ENCODE measurements around the gene UNC13B. TPM values are rescaled to one million over a fixed set of nuclear protein-coding genes. Genes with fewer than 3 reads are reported as not detected.
"Not testable (repeated sequence)": the region's sequence is repeated elsewhere in the genome, so short reads cannot be mapped to it uniquely, and the experiment has no call there.

The UNC13B gene
- total and polyA plus RNA-seq, 2 of the 8 experiments (the other 6 are each of a cell fraction or from before 2014, with no cell fraction given): 23.1 to 51.7 TPM

- H3K79me1 ChIP-seq (ENCODE audit: low read depth, low read length); H4K91ac ChIP-seq (replicated peaks; ENCODE audit: insufficient read length, low read length); FAIRE-seq; H2BK5ac ChIP-seq (ENCODE audit: low read depth, low read length); H4K8ac ChIP-seq (ENCODE audit: extremely low read depth, insufficient read depth, low read length); H3K27ac ChIP-seq (ENCODE audit: low read depth, low read length); H4K20me1 ChIP-seq (replicated peaks in 1 of 2; ENCODE audit: control insufficient read depth in 1 of 2, insufficient read depth in 2 of 2, low read length in 2 of 2); H3K79me2 ChIP-seq (ENCODE audit: control insufficient read depth in 1 of 2, insufficient read depth in 2 of 2, low read length in 2 of 2); H3K9me3 ChIP-seq (ENCODE audit: insufficient read depth in 2 of 2, low read depth in 1 of 2, low read length in 1 of 2); H3K56ac ChIP-seq (replicated peaks; ENCODE audit: insufficient read length, low read depth, low read length); H3K4me3 ChIP-seq (ENCODE audit: extremely low read depth in 1 of 4, insufficient read depth in 2 of 4, low read depth in 3 of 4, low read length in 4 of 4); H2AK5ac ChIP-seq (ENCODE audit: low read depth, low read length); H3K14ac ChIP-seq (ENCODE audit: insufficient read length); H2BK120ac ChIP-seq (replicated peaks; ENCODE audit: low read depth, low read length); H3K23ac ChIP-seq (ENCODE audit: insufficient read length); CTCF ChIA-PET (ENCODE audit: partially characterized antibody); H3K36me3 ChIP-seq (ENCODE audit: control insufficient read depth in 2 of 4, insufficient read depth in 4 of 4, low read length in 3 of 4); POLR2A ChIA-PET (ENCODE audit: partially characterized antibody); H3K4ac ChIP-seq (replicated peaks; ENCODE audit: insufficient read length, low read depth, low read length); H2BK12ac ChIP-seq (ENCODE audit: low read depth, low read length); DNase-seq (ENCODE audit: low read depth in 1 of 2, low spot score in 2 of 2); H3K23me2 ChIP-seq (ENCODE audit: low read depth, low read length); H3K18ac ChIP-seq (ENCODE audit: extremely low read depth, low read length); H2BK15ac ChIP-seq (ENCODE audit: low read length); H2AFZ ChIP-seq (ENCODE audit: low read length); H2BK20ac ChIP-seq (ENCODE audit: low read length); H3K4me2 ChIP-seq (ENCODE audit: insufficient read depth in 1 of 2, low read depth in 2 of 2, low read length in 2 of 2); H3K9ac ChIP-seq (replicated peaks in 1 of 4; ENCODE audit: extremely low read depth in 1 of 4, low read depth in 3 of 4, low read length in 3 of 4); H4K5ac ChIP-seq (ENCODE audit: insufficient read length, low read depth, low read length); H3K27me3 ChIP-seq (replicated peaks in 1 of 4; ENCODE audit: control insufficient read depth in 3 of 4, extremely low read depth in 1 of 4, insufficient read depth in 3 of 4, low read length in 3 of 4); H3K4me1 ChIP-seq (replicated peaks in 1 of 4; ENCODE audit: control insufficient read depth in 3 of 4, insufficient read depth in 4 of 4, low read length in 3 of 4): not testable (repeated sequence)
- WGBS, 2 experiments (ENCODE audit: extremely low coverage in 1 of 2, insufficient coverage in 1 of 2, insufficient read length in 1 of 2, insufficient replicate concordance in 2 of 2, low coverage in 1 of 2, low lambda C conversion rate in 2 of 2, missing lambda C conversion rate in 1 of 2): no CpG with 5 or more reads among the region's 1 CpG
Measured at GRCh38 chr9:35245945-35246344, 84.1 kb downstream of the UNC13B start.
